Mesodermal cell (in vitro differentiated cells): Measurements from ENCODE around the gene AQR. TPM values are rescaled to one million over a fixed set of nuclear protein-coding genes. Genes with fewer than 3 reads are reported as not detected.

Experiments
- H3K27ac ChIP-seq: 2 replicates; pipeline ENCODE4 v1.7.0; 2013; ENCODE audit warnings: mild to moderate bottlenecking, low read depth, low read length, moderate library complexity; ENCODE audit not compliant: severe bottlenecking
- H3K36me3 ChIP-seq: 2 replicates; pipeline ENCODE4 v1.7.1; 2013; ENCODE audit warnings: mild to moderate bottlenecking, low read length, moderate library complexity; ENCODE audit not compliant: control insufficient read depth, insufficient read depth
- H3K4me1 ChIP-seq: one replicate; pipeline ENCODE4 v1.7.1; 2013; ENCODE audit warnings: mild to moderate bottlenecking, low read length; ENCODE audit not compliant: insufficient read depth, control insufficient read depth, poor library complexity, severe bottlenecking
- H3K4me3 ChIP-seq: 2 replicates; pipeline ENCODE4 v1.7.0; 2013; ENCODE audit warnings: low read length, control low read depth, mild to moderate bottlenecking; ENCODE audit not compliant: insufficient read depth, poor library complexity, severe bottlenecking; ENCODE audit errors: extremely low read depth
- H3K9me3 ChIP-seq: 2 replicates; pipeline ENCODE4 v1.7.1; 2013; ENCODE audit warnings: mild to moderate bottlenecking, low read length, moderate library complexity; ENCODE audit not compliant: control insufficient read depth
- WGBS, 2 experiments: methylation state at CpG; one replicate each; pipeline ENCODE4 v1.1.5; 2013; ENCODE audit warnings: missing lambda C conversion rate in 2 of 2; ENCODE audit not compliant: insufficient coverage in 2 of 2; 5-methylcytosine and 5-hydroxymethylcytosine counted together
- polyA plus RNA-seq, 2 experiments: library from polyadenylated mRNA; stranded (reverse); fragments of 50-300 nt; gene quantifications; one replicate each; pipeline ENCODE4 v1.2.3, GENCODE V29; 2013

The AQR gene
- 33.0 TPM for polyA plus RNA-seq (2013, experiment 1 of 2)
- polyA plus RNA-seq (2013, experiment 2 of 2): 36.7 TPM

DNA sequence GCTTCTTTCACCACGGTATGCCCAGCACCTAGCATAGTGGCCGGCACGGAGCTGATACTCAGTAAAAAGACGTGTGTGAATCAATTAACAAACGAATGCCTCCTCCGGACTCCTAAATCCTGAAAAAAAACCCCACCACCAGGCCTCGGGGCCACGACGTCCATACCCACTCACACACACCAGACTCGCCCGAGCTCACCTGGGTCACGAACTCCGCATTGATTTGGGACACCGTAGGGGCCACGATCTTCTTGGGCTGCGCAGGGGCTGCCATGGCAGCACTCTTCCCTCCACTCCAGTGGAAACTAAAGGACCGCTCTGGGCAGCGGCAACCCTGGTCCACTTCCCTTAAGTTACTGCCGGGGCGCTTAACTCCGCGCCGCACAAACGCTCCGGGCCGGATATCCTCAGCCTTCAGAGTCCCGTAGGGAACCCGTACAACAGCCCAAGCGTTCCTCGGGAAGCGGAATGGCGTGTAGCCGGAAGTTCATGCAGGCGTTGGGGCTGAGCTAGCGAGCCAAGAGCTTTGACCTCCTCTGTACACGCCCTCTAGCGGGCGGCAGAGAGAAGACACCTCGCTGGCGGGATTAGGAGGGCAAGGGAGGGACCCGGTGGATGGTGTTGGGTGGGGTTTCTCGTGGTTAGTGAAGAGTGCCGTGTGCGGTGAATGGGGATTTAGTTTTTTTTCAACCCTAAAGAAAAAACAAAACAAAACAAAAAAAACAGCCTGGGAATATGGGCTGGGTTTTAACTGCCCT is at the start of gene AQR:
Gene AQR (minus strand): TSS at position 403 of the 758 bp plus-strand sequence. CDS start 129 bp downstream, at position 274.
- Histone ChIP-seq H3K9me3 (no peaks in the 10 kb centered on the region), H3K4me3 (peak within 1 kb of the TSS; percentile 91), H3K27ac (peak within 1 kb of the TSS; percentile 68), H3K4me1 (no peaks in the 10 kb centered on the region), H3K36me3 (peaks cover 17% of the 10 kb centered on the region)
- WGBS, 2 experiments: 0 to 1% methylated on average over 32 to 39 of the region's 44 CpGs

- Histone ChIP-seq H3K36me3 (no peaks in the 10 kb centered on the region), H3K27ac (no peak overlapping the region), H3K4me3 (no peak overlapping the region), H3K9me3 (no peaks in the 10 kb centered on the region), H3K4me1 (no peaks in the 10 kb centered on the region)
Observed at GRCh38 chr15:35014241-35014640, 44.7 kb upstream of the AQR start.

GRCh38 chr15:35013370-35013769 is 43.8 kb upstream of the AQR start:
- H3K27ac ChIP-seq: no peak overlapping the region
- H3K4me3 ChIP-seq: no peak overlapping the region
- WGBS, 2 experiments: 86 to 100% methylated on average over 1 of the region's 4 CpGs

DNA sequence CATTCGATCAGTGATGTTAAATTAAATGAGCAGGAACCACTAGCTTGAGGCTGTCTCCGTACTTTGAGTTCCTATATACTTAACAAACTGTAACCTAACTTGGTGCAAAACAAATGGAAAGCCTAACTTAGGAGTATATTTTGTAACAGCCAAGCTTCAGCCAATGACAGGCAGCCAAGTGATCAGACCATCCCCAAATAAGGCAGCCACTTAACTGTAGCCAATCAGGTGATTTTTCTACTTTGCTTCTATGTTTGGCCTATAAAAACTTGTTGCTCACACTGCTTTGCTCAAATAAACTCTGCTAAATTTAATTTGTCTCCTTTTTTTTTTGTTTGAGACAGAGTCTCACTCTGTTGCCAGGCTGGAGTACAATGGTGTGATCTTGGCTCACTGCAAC is 37.9 kb upstream of the AQR start:
- Histone ChIP-seq H3K27ac (no peak overlapping the region), H3K4me3 (no peak overlapping the region), H3K36me3 (no peaks in the 10 kb centered on the region), H3K4me1 (no peaks in the 10 kb centered on the region), H3K9me3 (no peaks in the 10 kb centered on the region)
- 80 to 100% methylated on average over 1 to 2 of the region's 2 CpGs for WGBS, 2 experiments

More at GRCh38 chr15:35013370-35013769, 43.8 kb upstream of the AQR start:
- H3K9me3 ChIP-seq: no peaks in the 10 kb centered on the region
- no peaks in the 10 kb centered on the region for H3K36me3 ChIP-seq
- no peaks in the 10 kb centered on the region for H3K4me1 ChIP-seq

- 90 to 92% methylated on average over 4 to 5 of the region's 6 CpGs for WGBS, 2 experiments
- H3K9me3 ChIP-seq: no peaks in the 10 kb centered on the region
- no peak overlapping the region for H3K27ac ChIP-seq
- no peak overlapping the region for H3K4me3 ChIP-seq
- no peaks in the 10 kb centered on the region for H3K36me3 ChIP-seq
- H3K4me1 ChIP-seq: no peaks in the 10 kb centered on the region
Observed at GRCh38 chr15:35005933-35006332, 36.4 kb upstream of the AQR start.

GRCh38 chr15:35003928-35004327 is 34.4 kb upstream of the AQR start:
- Histone ChIP-seq H3K4me3 (no peak overlapping the region), H3K4me1 (no peaks in the 10 kb centered on the region), H3K36me3 (no peaks in the 10 kb centered on the region), H3K9me3 (no peaks in the 10 kb centered on the region), H3K27ac (no peak overlapping the region)
- WGBS, 2 experiments: 95 to 97% methylated on average over 3 of the region's 3 CpGs

DNA sequence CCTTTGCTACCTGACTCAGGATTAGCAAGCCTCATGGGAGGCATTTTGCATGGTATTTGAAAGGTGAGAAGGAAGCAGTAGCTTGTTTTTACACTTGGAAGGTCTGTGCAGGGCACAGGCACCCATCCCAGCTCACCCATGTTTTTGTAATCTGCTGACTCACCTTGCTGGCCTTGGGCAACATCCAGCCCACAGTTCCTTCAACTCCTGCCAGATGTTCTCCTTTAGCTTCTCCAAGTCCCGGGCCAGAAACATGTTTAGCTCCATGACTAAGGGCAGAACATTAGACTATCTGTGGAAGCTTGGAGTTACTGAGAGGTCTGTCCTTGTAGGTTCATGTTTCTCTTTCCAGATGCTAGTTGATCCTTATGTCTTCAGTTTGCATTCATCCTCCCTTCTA is 31.0 kb upstream of the AQR start:
- H3K4me1 ChIP-seq: no peaks in the 10 kb centered on the region
- H3K27ac ChIP-seq: no peak overlapping the region
- no peaks in the 10 kb centered on the region for H3K36me3 ChIP-seq
- H3K9me3 ChIP-seq: no peaks in the 10 kb centered on the region
- WGBS, 2 experiments: 100% methylated on average over 1 of the region's 1 CpG; no CpG with 5 or more reads in 1 of the 2 experiments
- H3K4me3 ChIP-seq: no peak overlapping the region

GRCh38 chr15:34999906-35000305 is 30.4 kb upstream of the AQR start:
- H3K27ac ChIP-seq: no peak overlapping the region
- H3K36me3 ChIP-seq: no peaks in the 10 kb centered on the region
- no peaks in the 10 kb centered on the region for H3K4me1 ChIP-seq
- H3K4me3 ChIP-seq: no peak overlapping the region
- no peaks in the 10 kb centered on the region for H3K9me3 ChIP-seq
- WGBS, 2 experiments: 93 to 100% methylated on average over 1 to 2 of the region's 7 CpGs

- no peak overlapping the region for H3K4me3 ChIP-seq
- no CpG with 5 or more reads among the region's 1 CpG for WGBS, 2 experiments
Observed at GRCh38 chr15:34994925-34995324, 25.4 kb upstream of the AQR start.

GRCh38 chr15:34993877-34994276 is 24.3 kb upstream of the AQR start:
- Histone ChIP-seq H3K4me1 (no peaks in the 10 kb centered on the region), H3K27ac (no peak overlapping the region), H3K36me3 (no peaks in the 10 kb centered on the region), H3K9me3 (no peaks in the 10 kb centered on the region), H3K4me3 (no peak overlapping the region)
- WGBS, 2 experiments: 88 to 100% methylated on average over 1 to 4 of the region's 4 CpGs

More at GRCh38 chr15:34994925-34995324, 25.4 kb upstream of the AQR start:
- Histone ChIP-seq H3K4me1 (no peaks in the 10 kb centered on the region), H3K36me3 (no peaks in the 10 kb centered on the region), H3K27ac (no peak overlapping the region), H3K9me3 (no peaks in the 10 kb centered on the region)

GRCh38 chr15:34993412-34993811 is 23.9 kb upstream of the AQR start:
- Histone ChIP-seq H3K27ac (no peak overlapping the region), H3K9me3 (no peaks in the 10 kb centered on the region), H3K4me1 (no peaks in the 10 kb centered on the region), H3K4me3 (no peak overlapping the region), H3K36me3 (no peaks in the 10 kb centered on the region)
- 83 to 100% methylated on average over 2 to 4 of the region's 6 CpGs for WGBS, 2 experiments
